HepG2 (cell line): ENCODE results near the gene RCAN2. TPM values are rescaled to one million over a fixed set of nuclear protein-coding genes. Genes with fewer than 3 reads are reported as not detected.

Source experiments
- ATAC-seq: fragments of 200-7000 bp; cut with Tn5 transposase; 3 replicates; pipeline ENCODE4 v1.9.1; 2020; ENCODE audit warnings: mild to moderate bottlenecking, moderate library complexity
- BruUV-seq: library from RNA; stranded (reverse); fragments of 400-500 nt; replicated peaks from 2 replicates; lab custom pipeline; 2021; lab: Mats Ljungman, UMichigan
- CTCF ChIA-PET: fragments of 300-600 bp; formaldehyde crosslinking; extraction: SDS; loops from one replicate; lab custom pipeline; 2021; ENCODE audit warnings: low total read pairs, inconsistent platforms, low intra/inter-chr PET ratio; lab: Yijun Ruan, JAX
- POLR2A ChIA-PET: fragments of 350-600 bp; sonication (Branson Sonifier 250); formaldehyde crosslinking; loops from one replicate; lab custom pipeline; 2020; ENCODE audit warnings: antibody characterized with exemption, inconsistent platforms; lab: Yijun Ruan, JAX
- DNase-seq: peaks from one replicate; pipeline ENCODE4 v3.0.0-alpha.2; 2015; ENCODE audit warnings: low spot score
- FAIRE-seq: peaks from 3 replicates; lab custom pipeline; 2011; peaks lifted over from hg19 to GRCh38; lab: Jason Lieb, UNC
- H2AFZ ChIP-seq: one replicate; pipeline ENCODE4 v1.6.1; 2011; ENCODE audit warnings: low read length, inconsistent platforms
- H3K27ac ChIP-seq: fragments of 300-600 bp; 3 replicates; pipeline ENCODE4 v1.8.0; 2011; ENCODE audit warnings: mixed run types, mild to moderate bottlenecking, mixed read lengths, low read length, inconsistent platforms; ENCODE audit not compliant: insufficient read depth; ENCODE audit errors: extremely low read length
- H3K27me3 ChIP-seq, 2 experiments: fragments of 200-600 bp in 1 of 2; 2 replicates in 1 of 2; 3 replicates in 1 of 2; pipeline versions ENCODE4 v1.6.0 to v1.8.0; 2011; ENCODE audit warnings: low read length in 2 of 2, mild to moderate bottlenecking in 2 of 2, moderate library complexity in 2 of 2, inconsistent platforms in 1 of 2; ENCODE audit not compliant: insufficient read depth in 2 of 2, control insufficient read depth in 1 of 2
- H3K36me3 ChIP-seq, 2 experiments: fragments of 200-600 bp in 1 of 2; replicated peaks in 1 of 2; 2 replicates in 1 of 2; 3 replicates in 1 of 2; pipeline versions ENCODE4 v1.5.1 to v1.8.0; 2011; ENCODE audit warnings: low read length in 2 of 2, inconsistent platforms in 1 of 2; ENCODE audit not compliant: insufficient read depth in 2 of 2, control insufficient read depth in 1 of 2
- H3K4me1 ChIP-seq: 2 replicates; pipeline ENCODE4 v1.5.1; 2012; ENCODE audit warnings: low read length, inconsistent platforms; ENCODE audit not compliant: insufficient read depth
- H3K4me2 ChIP-seq: 2 replicates; pipeline ENCODE4 v1.6.0; 2011; ENCODE audit warnings: low read depth, low read length, inconsistent platforms
- H3K4me3 ChIP-seq, 3 experiments: fragments of 200-600 bp in 1 of 3; sonication (generic), shearing (Covaris generic) in 1 of 3; replicated peaks in 1 of 3; 2 replicates each; pipeline ENCODE4 v1.5.1; 2011 to 2016; ENCODE audit warnings: low read length in 3 of 3, inconsistent platforms in 2 of 3, low read depth in 2 of 3, mild to moderate bottlenecking in 2 of 3, control low read depth in 1 of 3, mixed read lengths in 1 of 3; ENCODE audit not compliant: insufficient read depth in 1 of 3
- H3K79me2 ChIP-seq: one replicate; pipeline ENCODE4 v1.6.1; 2011; ENCODE audit warnings: low read length, inconsistent platforms; ENCODE audit not compliant: insufficient read depth
- H3K9ac ChIP-seq: 2 replicates; pipeline ENCODE4 v1.6.0; 2011; ENCODE audit warnings: mild to moderate bottlenecking, low read depth, low read length, inconsistent platforms; ENCODE audit not compliant: insufficient read depth
- H3K9me3 ChIP-seq: 2 replicates; pipeline ENCODE4 v1.5.1; 2012; ENCODE audit warnings: mild to moderate bottlenecking, low read length
- H4K20me1 ChIP-seq: 2 replicates; pipeline ENCODE4 v1.6.0; 2011; ENCODE audit warnings: inconsistent platforms, mild to moderate bottlenecking, low read length, moderate library complexity; ENCODE audit not compliant: insufficient read depth
- ATF7 ChIP-seq, 2 experiments: fragments of 450-650 bp in 1 of 2; sonication (generic) in 1 of 2; formaldehyde crosslinking in 1 of 2; IDR thresholded peaks; 2 replicates each; pipeline versions ENCODE4 v1.4.0 to v1.6.1; 2016 to 2020; ENCODE audit warnings: antibody characterized with exemption in 1 of 2, mild to moderate bottlenecking in 1 of 2, missing genetic modification reagents in 1 of 2
- CTCF ChIP-seq: sonication (generic); formaldehyde crosslinking; IDR thresholded peaks from 2 replicates; pipeline ENCODE4 v1.5.0; 2020; ENCODE audit warnings: mild to moderate bottlenecking, missing genetic modification reagents, moderate library complexity
- MIXL1 ChIP-seq: IDR thresholded peaks from 2 replicates; pipeline ENCODE4 v1.6.1; 2016
- RAD21 ChIP-seq: fragments of 450-650 bp; formaldehyde crosslinking; IDR thresholded peaks from 2 replicates; pipeline ENCODE4 v1.5.0; 2020; ENCODE audit warnings: mild to moderate bottlenecking
- SMC3 ChIP-seq: IDR thresholded peaks from 2 replicates; pipeline ENCODE4 v1.6.1; 2011; ENCODE audit warnings: low read length, improper control_type of control experiment
- STAG1 ChIP-seq: sonication (generic); formaldehyde crosslinking; IDR thresholded peaks from 2 replicates; pipeline ENCODE4 v1.4.0; 2020; ENCODE audit warnings: missing genetic modification reagents
- ZNF562 ChIP-seq: sonication (generic); formaldehyde crosslinking; IDR thresholded peaks from 2 replicates; pipeline ENCODE4 v1.8.0; 2022; ENCODE audit warnings: missing genetic modification reagents, borderline replicate concordance
- WGBS: methylation state at CpG from one replicate; pipeline ENCODE4 v1.1.6; 2017; ENCODE audit warnings: low lambda C conversion rate; 5-methylcytosine and 5-hydroxymethylcytosine counted together
- in situ Hi-C: cut with HindIII; loops from 2 replicates; pipeline ENCODE4 v1.10.0; 2017; ENCODE audit warnings: low pct_unique_long_range_greater_than_20kb; ENCODE audit not compliant: extremely low pct_ligation_motif_present
- intact Hi-C: fragments of 100-400 bp; cut with micrococcal nuclease; formaldehyde crosslinking; loops from one replicate; pipeline ENCODE4 v1.10.0; 2022; ENCODE audit not compliant: unreplicated experiment
- polyA plus RNA-seq, 8 experiments: library from polyadenylated mRNA; depleted of rRNA in 3 of 8; stranded (reverse) in 7 of 8; unstranded in 1 of 8; fragments of >200 nt; fragmentation: Illumina TruSeq in 4 of 8; extraction: Trizol in 4 of 8; gene quantifications; 2 replicates each; pipeline versions ENCODE4 v1.2.1 to v1.2.3, GENCODE V29; 2011 to 2016; ENCODE audit warnings: low read depth in 4 of 8, missing spikeins in 1 of 8, mixed read lengths in 1 of 8; ENCODE audit not compliant: insufficient read depth in 1 of 8
- total RNA-seq, 5 experiments: library from RNA; depleted of rRNA; stranded (reverse); fragments of >200 nt; fragmentation: Illumina TruSeq; extraction: Trizol; gene quantifications; 2 replicates each; pipeline ENCODE4 v1.2.3, GENCODE V29; 2016; ENCODE audit warnings: low read depth in 1 of 5
- TF ChIP-seq, protein P1 (sequence below): sonication (generic); formaldehyde crosslinking; IDR thresholded peaks from 2 replicates; pipeline ENCODE4 v1.5.1; 2020; ENCODE audit warnings: missing genetic modification reagents, mild to moderate bottlenecking, borderline replicate concordance

RCAN2 gene
- total and polyA plus RNA-seq, 2 of the 13 experiments (the other 11 are each of a cell fraction or from before 2014, with no cell fraction given): not detected

GRCh38 chr6:46420921-46421638 is 70.2 kb downstream of the RCAN2 start:
- Histone ChIP-seq H3K9ac (no peak overlapping the region), H2AFZ (no peak overlapping the region), H3K4me1 (no peaks in the 10 kb centered on the region), H3K27ac (no peak overlapping the region), H3K27me3 (no peaks in the 10 kb centered on the region), H3K79me2 (no peaks in the 10 kb centered on the region), H3K36me3 (no peaks in the 10 kb centered on the region), H3K4me2 (no peak overlapping the region), H3K9me3 (no peaks in the 10 kb centered on the region), H3K4me3 (no peak overlapping the region), H4K20me1 (no peaks in the 10 kb centered on the region)
- ATAC-seq (no peak), DNase-seq (no peak), FAIRE-seq (no peak)
- TF ChIP-seq, protein P1, sequence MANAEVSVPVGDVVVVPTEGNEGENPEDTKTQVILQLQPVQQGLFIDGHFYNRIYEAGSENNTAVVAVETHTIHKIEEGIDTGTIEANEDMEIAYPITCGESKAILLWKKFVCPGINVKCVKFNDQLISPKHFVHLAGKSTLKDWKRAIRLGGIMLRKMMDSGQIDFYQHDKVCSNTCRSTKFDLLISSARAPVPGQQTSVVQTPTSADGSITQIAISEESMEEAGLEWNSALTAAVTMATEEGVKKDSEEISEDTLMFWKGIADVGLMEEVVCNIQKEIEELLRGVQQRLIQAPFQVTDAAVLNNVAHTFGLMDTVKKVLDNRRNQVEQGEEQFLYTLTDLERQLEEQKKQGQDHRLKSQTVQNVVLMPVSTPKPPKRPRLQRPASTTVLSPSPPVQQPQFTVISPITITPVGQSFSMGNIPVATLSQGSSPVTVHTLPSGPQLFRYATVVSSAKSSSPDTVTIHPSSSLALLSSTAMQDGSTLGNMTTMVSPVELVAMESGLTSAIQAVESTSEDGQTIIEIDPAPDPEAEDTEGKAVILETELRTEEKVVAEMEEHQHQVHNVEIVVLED: no peak
- TF ChIP-seq ATF7 (IDR thresholded peaks at IDR 0.05) (peak; percentile 37; the same call in 1 of the 2 replicates), ATF7 (CRISPR knock-in tag; IDR thresholded peaks at IDR 0.05) (no peak)
- POLR2A ChIA-PET: no interaction called here
- BruUV-seq: no TSS peak
- in situ Hi-C loops: loop anchor here (10.0 kb wide), 1 partner anchor 214 kb away; no protein-coding TSS in a partner anchor
- WGBS: 2% methylated on average over 3 of the region's 3 CpGs
- intact Hi-C loops: no loop called here
- CTCF ChIA-PET: interaction anchor here (1.4 to 3.3 kb wide), 3 partner anchors 205 to 570 kb away, joined by 6 to 26 read pairs (median 21); no protein-coding TSS in a partner anchor

GRCh38 chr6:46419576-46420002 is 71.7 kb downstream of the RCAN2 start:
- Histone ChIP-seq H3K36me3 (no peaks in the 10 kb centered on the region), H3K4me3 (no peak overlapping the region), H2AFZ (no peak overlapping the region), H3K4me1 (no peaks in the 10 kb centered on the region), H3K27ac (no peak overlapping the region), H3K79me2 (no peaks in the 10 kb centered on the region), H3K9ac (no peak overlapping the region), H3K4me2 (no peak overlapping the region), H3K27me3 (no peaks in the 10 kb centered on the region), H3K9me3 (no peaks in the 10 kb centered on the region), H4K20me1 (no peaks in the 10 kb centered on the region)
- WGBS: 0% methylated on average over 2 of the region's 2 CpGs
- POLR2A ChIA-PET: no interaction called here
- 0 out of 3 replicates have a peak, but pooled peaks have one; percentile 44 for ATAC-seq
- in situ Hi-C loops (loop anchor here (5.0 to 10.0 kb wide), 2 partner anchors 215 to 568 kb away; no protein-coding TSS in a partner anchor), intact Hi-C loops (loop anchor here (1.0 kb wide), 4 partner anchors 72 to 362 kb away; partner anchors contain the start of gene RCAN2)
- BruUV-seq: no TSS peak
- peak; percentile 66 for DNase-seq
- FAIRE-seq: peak; percentile 94
- peak; percentile 52; the same call in 1 of the 2 replicates for TF ChIP-seq MIXL1
- peak; percentile 86 for TF ChIP-seq SMC3
- peak; percentile 49; the same call in 1 of the 2 replicates for TF ChIP-seq RAD21 (CRISPR knock-in tag)
- TF ChIP-seq STAG1: peak; percentile 80
- no peak for TF ChIP-seq ZNF562 (CRISPR knock-in tag)
- TF ChIP-seq CTCF (CRISPR knock-in tag): peak; percentile 74
- CTCF ChIA-PET: interaction anchor here (0.9 to 3.3 kb wide), 6 partner anchors 72 to 571 kb away, joined by 3 to 26 read pairs (median 6); no protein-coding TSS in a partner anchor
